DMS53 (cell line): Measurements from ENCODE around the gene FUT7.

ENCODE experiments used
- DNase-seq: peaks from one replicate; lab custom pipeline; 2025; lab: John Stamatoyannopoulos, UW

FUT7 gene, protein sequence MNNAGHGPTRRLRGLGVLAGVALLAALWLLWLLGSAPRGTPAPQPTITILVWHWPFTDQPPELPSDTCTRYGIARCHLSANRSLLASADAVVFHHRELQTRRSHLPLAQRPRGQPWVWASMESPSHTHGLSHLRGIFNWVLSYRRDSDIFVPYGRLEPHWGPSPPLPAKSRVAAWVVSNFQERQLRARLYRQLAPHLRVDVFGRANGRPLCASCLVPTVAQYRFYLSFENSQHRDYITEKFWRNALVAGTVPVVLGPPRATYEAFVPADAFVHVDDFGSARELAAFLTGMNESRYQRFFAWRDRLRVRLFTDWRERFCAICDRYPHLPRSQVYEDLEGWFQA

DNA sequence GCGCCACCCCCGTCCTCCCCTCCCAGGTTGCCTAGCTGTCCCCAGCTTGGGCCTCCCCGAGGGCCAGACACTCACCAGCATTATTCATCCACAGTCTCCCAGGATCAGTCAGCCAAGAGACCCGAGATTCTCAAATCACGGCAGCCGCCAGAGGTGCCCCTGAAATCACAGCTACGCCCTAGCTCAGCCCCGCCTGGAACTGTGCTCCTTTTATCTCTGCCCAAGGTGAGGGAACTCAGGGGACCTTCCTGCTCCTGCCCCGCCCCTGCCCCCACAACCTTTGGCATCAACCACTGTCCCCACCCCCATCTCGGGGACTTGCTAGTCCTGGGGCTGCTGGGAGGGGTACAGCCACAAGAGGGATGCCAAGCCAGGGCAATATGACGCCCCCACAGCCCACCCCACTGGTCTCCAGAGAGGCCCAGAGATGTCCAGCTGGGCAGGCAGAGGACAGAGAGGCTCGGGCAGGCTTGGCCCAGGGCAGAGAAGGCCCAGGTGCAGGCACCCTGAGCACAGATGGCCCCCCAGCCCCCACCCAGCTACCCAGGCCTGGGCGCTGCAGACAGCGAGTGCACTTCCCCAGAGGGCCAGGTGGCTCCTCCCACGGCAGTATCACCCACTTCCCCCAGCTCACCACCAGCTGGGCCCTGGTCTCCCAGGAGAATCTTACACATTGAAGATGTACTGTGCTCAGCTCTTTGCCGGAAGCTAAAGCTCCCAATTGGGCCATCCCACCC lies at the start of gene FUT7:
TSS of gene FUT7 (minus strand) at position 185 of the 737 bp plus-strand sequence. CDS start at position 88, 97 bp downstream.
- DNase-seq: no peak

DNA sequence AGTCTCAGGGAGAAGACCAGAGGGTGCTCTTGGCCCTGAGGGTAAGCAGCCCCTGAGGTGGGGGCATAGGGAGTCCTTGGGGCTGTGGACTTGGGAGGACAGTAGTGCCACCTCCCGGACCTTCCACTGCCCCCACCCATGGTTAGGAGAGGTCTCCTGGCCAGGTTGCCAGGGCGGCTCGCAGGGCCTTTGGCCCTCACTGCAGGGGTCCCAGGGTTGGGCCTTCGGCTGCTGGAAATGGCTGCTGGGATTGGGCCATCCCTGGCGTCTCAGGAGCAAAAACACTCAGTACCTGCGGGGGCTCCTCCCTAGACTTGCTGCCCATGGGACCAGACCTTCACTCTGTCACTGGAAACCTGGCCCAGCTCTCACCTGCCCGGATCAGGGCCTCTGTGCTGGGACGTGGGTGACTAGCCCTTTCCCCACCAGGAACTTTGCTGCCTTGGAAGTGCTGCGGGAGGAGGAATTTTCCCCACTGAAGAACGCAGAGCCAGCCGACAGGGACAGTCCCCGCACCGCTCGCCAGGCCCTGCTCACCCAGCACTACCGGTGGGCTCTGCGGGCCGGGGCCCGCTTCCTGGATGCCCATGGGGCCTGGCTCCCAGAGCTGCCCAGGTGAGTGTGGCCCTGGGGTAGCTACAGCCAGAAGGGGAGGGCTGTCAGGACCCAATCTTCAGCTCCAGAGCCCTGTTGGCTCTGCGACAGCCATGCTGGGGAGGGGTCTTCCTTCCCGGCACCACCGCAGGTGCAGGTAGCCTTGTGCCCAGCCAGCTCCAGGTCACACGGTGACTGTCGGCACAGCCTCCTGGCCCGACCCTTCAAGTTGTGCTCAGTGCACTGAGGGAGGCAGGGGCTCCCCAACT lies 48.6 kb upstream of the FUT7 start:
- no peak for DNase-seq

DNA sequence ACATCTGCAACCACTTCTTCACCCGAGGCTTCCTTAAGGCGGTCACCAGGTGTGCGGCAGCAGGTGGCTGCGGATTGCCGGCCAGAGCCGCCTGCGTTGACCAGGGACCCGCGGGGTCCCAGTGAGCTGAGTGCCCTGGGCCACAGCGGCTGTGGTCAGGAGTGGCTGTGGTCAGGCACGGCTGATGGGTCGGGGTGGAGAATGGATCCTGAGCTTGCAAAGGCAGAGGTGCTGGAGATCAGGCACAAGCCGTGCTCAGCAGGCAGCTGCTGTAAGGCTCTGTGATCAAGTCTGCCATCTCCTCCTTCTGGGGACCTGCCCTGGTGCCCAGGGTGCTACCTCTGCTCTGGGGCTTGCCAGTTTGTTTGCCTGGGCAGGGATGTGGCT lies 47.5 kb upstream of the FUT7 start:
- no peak for DNase-seq

DNA sequence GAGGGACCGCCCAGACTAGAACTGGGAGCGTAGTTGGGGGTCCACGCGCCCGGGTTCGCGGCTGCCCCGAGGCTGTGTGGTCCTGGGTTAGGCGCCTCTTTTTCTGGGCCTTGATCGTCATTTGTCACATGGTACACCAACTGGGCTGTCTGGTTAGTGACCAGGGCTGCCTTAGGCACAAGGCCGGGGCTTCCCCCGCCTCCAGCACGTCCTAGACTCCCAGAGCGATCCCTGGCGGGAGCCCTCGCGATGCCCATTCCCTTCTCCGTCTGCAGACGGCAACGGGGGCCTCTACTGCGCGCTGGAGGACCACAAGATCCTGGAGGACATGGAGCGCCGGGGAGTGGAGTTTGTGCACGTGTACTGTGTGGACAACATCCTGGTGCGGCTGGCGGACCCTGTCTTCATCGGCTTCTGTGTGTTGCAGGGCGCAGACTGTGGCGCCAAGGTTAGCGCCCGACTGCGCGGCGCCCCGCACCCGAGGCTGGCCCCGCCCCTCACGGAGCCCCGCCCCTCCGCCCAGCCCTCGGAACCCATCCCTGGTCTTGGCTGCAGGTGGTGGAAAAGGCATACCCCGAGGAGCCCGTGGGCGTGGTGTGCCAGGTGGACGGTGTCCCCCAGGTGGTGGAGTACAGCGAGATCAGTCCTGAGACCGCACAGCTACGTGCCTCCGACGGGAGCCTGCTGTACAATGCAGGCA lies 47.0 kb upstream of the FUT7 start:
- DNase-seq: peak; percentile 90

DNA sequence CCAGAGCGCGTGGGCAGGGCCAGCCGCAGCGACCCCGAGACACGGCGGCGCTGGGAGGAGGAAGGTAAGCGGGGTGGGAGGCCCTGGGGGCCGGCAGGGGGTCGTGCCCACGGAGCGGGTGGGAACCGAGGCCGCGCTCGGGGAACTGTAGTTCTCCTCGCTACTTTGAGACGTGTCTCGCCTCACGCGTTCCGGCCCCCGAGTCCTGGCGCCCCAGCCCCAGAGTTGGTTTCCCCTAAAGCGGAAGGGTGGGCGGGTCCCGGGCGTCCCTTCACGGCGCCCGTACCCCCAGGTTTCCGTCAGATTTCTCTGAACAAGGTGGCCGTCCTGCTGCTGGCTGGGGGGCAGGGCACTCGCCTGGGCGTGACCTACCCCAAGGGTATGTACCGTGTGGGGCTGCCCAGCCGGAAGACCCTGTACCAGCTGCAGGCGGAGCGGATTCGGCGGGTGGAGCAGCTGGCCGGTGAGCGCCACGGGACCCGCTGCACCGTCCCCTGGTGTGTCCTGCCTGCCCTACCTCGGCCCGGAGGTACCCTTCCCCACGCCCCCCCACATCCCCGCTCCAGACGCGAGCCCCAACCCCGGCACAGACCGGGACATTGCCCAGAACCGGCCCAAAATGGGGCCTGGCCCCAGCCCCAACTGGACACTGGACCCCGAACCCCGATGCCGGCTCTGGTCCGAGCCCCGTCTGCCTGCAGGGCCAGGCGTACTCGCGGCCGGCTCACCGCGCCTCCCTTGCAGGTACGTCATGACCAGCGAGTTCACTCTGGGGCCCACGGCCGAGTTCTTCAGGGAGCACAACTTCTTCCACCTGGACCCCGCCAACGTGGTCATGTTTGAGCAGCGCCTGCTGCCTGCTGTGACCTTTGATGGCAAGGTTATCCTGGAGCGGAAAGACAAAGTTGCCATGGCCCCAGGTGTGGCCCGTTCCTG lies 46.1 kb upstream of the FUT7 start:
- DNase-seq: peak; percentile 75

DNA sequence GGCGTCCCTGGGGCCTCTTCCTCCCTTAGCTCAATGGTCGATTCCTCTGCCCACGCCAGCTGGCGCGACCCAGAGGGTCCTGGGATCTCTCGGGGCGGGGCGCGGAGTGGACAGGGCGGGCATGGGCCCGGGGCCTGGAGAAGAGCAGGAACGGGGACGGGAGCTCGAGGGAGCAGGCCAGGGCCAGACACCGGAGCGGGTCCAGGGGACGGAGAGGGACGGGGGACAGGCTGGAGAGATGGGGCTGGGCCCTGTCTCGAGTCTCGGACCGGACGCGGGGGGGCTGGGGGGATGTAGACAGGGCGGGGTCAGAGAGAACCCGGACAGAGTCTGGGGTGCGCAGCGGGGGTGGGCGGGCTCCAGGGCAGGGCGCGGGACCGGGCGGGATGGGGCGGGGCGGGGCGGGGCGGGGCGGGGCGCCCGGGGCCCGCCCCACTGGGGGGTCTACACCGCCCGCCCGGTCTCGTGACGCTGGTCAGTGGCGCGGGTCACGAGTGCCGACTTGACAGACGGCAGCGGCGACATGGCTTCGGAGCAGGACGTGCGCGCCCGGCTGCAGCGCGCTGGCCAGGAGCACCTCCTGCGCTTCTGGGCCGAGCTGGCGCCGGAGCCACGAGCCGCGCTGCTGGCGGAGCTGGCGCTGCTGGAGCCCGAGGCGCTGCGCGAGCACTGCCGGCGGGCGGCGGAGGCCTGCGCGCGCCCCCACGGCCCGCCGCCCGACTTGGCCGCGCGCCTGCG lies 45.3 kb upstream of the FUT7 start, which contains the start of gene UAP1L1:
TSS of gene UAP1L1 (plus strand) at position 508 of the 738 bp plus-strand sequence. CDS start at position 524, 16 bp downstream.
- peak; percentile 80 for DNase-seq

DNA sequence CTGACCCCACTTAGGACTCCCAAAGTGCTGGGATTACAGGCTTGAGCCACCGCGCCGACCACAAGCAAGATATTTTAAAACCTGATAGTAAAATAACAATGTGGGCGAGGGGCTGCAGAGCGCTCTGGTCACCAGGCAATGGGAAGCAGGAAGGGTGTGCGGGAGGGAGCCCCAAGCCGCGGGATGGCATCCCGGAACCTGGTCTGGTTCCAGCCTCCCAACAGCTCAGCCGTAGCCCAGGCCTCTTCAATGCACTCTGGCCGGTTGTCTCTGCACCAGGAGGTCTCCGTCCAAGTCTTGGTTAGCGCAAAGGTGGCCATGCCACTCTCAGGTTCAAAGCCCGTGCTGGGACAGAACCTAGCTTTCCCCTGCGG lies 44.7 kb upstream of the FUT7 start:
- no peak for DNase-seq

DNA sequence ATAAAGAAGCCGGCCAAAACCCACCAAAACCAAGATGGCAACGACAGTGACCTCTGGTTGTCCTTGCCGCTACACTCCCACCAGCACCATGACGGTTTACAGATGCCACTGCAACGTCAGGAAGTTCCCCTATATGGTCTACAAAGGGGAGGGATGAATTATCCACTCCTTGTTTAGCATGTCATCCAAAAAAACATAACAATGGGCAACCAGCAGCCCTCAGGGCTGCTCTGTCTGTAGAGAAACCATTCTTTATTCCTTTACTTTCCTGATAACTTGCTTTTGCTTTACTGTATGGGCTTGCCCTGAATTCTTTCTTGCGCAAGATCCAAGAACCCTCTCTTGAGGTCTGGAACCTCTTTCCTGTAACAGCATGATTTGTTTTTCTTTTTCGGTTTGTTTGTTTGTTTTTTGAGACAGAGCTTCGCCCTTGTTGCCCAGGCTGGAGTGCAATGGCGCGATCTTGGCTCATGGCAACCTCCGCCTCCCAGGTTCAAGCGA lies 43.4 kb upstream of the FUT7 start:
- DNase-seq: no peak

DNA sequence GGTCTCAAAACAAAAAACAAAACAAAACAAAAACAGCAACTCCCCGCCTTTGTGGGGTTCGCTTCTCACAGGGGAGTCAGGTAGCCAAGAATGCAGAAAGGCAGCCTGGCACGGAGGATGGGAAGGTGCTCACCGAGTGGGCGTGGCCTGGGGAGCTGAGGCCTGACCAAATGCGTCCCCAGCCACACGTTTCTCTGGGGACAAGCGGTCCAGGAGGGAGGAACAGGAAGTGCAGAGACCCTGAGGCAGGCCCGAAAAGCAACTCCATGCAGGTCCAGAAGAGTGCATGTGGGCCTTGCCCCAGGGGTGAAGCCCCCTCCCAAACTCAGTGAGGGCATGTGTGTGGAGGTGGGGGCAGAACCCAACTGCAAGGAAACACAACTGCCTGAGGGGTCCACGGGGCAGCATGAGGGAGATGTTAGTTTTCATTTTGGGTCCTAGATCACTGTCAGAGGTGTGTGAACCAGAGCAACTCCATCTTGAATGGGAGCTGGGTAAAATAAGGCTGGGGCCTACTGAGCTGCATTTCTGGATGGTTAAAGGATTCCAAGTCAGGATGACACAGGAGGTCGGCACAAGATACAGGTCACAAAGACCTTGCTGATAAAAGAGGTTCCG lies 42.9 kb upstream of the FUT7 start:
- DNase-seq: no peak

DNA sequence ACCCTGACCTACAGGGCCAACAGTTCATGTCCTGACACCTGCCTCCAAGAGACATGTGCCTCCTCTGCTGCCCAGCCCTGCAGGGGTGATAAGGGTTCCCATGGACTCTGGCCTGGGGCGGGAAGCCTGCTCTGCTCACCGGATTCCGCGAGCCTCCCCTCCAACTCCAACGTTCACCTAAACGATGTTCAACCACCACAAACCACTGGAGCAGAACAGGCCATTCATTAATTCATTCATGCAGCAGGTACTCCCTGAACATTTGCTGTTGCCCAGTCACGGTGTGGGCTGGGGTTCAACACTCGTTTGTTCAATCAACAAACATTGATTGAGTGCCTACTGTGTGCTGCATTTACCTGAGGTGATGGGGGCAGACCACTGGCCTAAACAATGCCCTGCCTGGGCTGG lies 42.1 kb upstream of the FUT7 start:
- no peak for DNase-seq

DNA sequence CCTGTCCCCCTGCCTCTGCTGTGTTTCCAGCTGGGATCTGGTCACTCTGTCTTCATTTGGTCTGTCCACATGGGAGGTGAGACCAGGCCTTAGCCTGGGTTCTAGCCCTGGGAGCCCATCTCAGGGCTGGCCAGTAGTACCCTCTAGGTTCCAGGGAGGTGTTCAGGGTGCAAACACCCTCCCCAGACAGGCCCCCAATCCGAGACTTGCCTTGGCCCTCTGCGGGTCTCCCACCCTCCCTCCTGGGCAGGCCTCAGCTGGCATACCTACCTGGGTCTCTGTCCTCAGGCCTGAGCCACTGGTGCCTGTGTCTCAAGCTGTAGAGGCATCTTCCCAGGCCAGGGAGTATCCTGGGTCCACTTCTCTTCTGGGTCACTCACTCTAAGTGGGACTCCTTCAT lies 39.4 kb upstream of the FUT7 start:
- no peak for DNase-seq

DNA sequence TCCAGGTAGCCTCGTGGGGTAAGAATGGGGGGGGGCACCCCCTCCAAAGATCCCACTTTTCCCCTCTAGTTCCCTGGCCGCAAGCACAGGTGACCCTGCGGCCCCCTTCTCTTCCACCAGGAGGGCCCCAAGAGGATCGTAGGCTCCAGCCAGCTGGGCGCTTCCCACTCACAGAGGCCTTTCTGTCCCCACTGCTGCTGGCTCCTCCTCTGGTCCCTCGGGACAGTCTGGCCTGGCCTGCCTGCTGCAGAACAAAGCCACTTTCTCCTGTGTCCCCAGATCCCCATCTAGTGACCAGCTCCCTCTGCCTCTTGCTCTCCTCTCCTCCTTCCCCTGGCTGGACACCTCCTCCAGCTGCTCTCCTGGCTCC lies 39.0 kb upstream of the FUT7 start:
- peak; percentile 84 for DNase-seq

DNA sequence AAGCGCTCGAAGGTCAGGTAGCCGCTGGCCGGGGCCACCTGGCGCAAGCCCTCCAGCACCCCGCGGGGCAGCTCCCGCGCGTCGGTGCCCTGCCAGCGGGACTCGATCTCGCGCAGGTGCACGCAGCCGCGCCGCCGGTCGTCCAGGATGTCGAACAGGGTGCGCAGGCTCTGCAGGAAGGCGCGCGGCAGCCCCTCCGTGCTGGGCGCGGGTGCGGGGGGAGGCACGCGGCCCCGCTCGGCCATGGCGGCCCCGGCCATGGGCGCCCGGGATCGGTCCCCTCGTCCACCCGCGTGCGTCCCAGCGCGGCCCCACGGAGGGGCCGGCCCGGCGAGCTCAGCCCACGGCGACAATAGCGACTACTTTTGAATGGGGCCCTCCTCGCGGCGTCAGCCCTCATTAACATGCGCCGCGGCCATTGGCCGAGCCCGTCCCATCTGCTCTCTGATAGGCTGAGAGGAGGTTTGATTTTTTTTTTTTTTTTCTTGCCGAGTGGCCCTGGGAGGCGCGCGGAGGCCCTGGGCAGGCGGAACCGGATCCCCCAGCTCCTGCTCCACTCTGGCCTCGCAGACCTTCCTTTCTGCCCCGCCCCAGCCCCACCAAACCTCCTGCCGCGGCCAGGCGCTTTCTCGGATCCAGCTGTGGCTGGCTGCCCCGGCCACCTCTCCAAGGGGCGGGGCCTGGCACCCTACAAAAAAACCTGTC lies 38.5 kb upstream of the FUT7 start, which contains the start of gene SAPCD2:
TSS of gene SAPCD2 (minus strand) at position 357 of the 705 bp plus-strand sequence. CDS start at position 260, 97 bp downstream.
- peak; percentile 99 for DNase-seq

DNA sequence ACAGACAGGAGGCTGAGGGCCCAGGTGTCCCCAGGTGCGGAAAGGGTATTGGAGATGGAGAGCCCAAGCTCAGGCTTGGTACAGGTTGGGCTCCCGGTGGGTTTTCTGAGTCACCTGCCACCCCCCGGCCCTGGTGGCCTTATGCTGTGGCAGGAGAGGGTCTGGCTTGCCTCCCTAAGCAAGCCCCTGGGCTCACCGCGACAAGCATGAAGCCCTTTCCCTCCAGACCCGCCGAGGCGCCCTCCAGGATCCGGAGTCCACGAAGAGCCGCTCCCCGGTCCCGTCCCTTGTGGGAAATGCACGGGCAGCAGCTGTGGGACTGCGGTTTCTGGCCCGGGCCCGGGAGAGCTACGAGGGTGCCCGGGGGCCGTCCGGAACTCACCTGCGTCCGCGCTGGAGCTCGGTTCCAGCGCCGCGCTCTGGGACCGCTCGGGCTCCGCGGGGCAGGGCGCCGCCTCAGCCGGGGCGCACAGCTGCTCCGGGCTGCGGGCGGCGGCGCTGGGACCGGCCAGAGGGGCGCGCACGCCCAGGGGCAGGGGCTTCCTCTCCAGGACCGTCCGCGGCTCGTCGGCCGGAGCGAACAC lies 37.7 kb upstream of the FUT7 start:
- peak; percentile 67 for DNase-seq

DNA sequence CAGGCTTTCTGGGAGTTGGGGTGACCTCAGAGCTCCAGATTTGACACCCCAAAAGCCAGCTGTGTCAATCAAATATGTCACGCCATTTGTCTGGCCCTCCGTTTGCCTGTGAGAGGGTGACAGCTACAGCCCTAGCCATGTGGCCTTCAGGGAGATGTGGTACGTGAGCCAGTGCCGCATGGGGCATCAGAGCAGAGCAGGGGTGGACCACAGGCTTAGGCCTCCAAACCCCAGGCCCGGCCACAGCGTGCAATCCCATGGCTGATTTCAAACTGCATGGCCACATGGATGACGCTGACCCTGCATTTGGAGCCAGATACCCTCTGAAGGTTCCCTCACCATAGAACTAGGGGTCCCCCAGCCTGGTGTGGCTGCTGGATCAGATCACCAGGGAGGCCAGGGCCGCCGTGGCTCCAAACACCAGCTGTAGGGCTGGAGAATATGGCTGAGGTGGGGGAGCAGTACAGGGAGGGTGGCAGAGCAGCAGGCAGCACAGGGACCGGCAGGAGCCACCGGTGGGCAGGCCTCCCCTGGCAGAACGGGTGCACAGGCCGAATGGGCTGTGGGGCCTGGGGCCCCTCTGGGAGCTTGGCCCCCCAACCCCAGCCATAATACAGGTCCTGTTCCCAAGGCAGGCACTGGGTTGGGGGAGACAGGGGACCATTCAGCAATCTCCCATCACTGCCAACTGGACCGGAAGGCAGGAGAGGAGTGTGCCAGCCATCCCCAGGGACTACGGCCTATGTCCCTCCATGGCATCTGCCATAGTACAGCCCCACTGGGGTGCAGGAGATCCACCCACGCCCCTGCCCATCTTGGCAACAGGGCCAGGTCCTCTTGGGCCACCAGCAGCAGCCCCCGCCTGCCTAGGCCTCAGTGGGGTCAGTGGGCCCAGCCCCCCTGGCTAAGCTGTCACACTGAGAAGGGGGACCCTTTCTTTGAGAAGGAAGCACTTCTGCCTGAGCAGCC lies 36.9 kb upstream of the FUT7 start:
- DNase-seq: peak; percentile 56

DNA sequence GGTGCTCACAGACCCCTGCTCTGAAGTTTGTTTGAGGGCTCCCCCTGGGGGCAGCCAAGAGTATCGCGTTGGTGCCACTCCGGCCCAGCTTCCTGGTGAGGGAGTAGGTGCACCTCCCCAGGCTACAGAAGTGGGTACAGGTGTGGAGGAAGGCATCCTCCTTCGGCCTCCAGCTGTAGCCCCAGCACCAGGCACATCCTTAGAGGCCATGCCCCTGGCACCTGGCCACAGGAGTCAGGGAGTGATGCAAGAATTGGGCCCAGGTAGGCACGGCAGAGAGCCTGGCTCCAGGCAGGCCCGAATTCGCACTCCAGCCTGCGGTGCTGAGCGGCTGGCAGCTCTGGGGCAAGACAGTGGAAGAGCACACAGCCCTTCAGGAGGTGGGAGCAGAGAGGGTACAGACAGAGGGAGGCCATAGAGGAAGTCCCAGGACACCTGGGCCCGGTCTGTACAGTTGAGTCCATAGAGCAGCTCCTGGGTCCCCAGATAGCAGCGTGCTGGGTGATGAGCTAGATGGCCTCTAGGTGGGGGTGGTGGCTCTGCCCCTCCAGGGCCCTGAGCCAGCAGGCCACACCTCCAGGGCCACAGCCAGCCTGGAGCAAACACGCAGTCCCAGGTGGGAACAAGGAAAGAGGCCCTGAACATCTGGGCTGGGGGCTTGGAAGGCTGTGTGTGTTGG lies 36.1 kb upstream of the FUT7 start:
- DNase-seq: peak; percentile 94
